IPS DF 4.7 (cell line): ENCODE data around the gene SMS.

ENCODE experiments used
- DNase-seq: peaks from one replicate; pipeline ENCODE4 v3.0.0-alpha.2; 2013; ENCODE audit warnings: low spot score; ENCODE audit errors: extremely low read depth

The SMS gene

GRCh38 chrX:21940356-21940829 lies at the start of gene SMS:
Gene SMS (plus strand): TSS chrX:21940709. CDS start chrX:21940825, 116 bp downstream.
- DNase-seq: no peak

GRCh38 chrX:21905313-21905712 lies 35.2 kb upstream of the SMS start:
- peak; percentile 2 for DNase-seq

- no peak for DNase-seq
These were observed 34.6 kb upstream of the SMS start for GRCh38 chrX:21905953-21906352.

- no peak for DNase-seq
These were observed 33.2 kb upstream of the SMS start for GRCh38 chrX:21907260-21907659.

- no peak for DNase-seq
These were observed 29.0 kb upstream of the SMS start for GRCh38 chrX:21911481-21911880.

GRCh38 chrX:21912220-21912619 lies 28.3 kb upstream of the SMS start:
- no peak for DNase-seq

- no peak for DNase-seq
These were observed 27.5 kb upstream of the SMS start for GRCh38 chrX:21912989-21913388.

GRCh38 chrX:21926116-21926515 lies 14.4 kb upstream of the SMS start:
- no peak for DNase-seq

GRCh38 chrX:21926527-21927278 lies 13.8 kb upstream of the SMS start:
- DNase-seq: no peak

- no peak for DNase-seq
These were observed 11.3 kb upstream of the SMS start for GRCh38 chrX:21929209-21929608.

- no peak for DNase-seq
These were observed 9.5 kb upstream of the SMS start for GRCh38 chrX:21930986-21931385.

- no peak for DNase-seq
These were observed 8.1 kb upstream of the SMS start for GRCh38 chrX:21932292-21933002.

GRCh38 chrX:21933077-21933476 lies 7.4 kb upstream of the SMS start:
- DNase-seq: no peak

GRCh38 chrX:21934414-21934813 lies 6.1 kb upstream of the SMS start:
- no peak for DNase-seq

- no peak for DNase-seq
These were observed 603 bp upstream of the SMS start for GRCh38 chrX:21939906-21940305.

- no peak for DNase-seq
These were observed 3.1 kb downstream of the SMS start for GRCh38 chrX:21943460-21944135.

GRCh38 chrX:21944136-21944615 lies 3.7 kb downstream of the SMS start:
- DNase-seq: no peak

GRCh38 chrX:21946925-21947641 lies 6.6 kb downstream of the SMS start:
- no peak for DNase-seq

GRCh38 chrX:21947671-21948070 lies 7.2 kb downstream of the SMS start:
- DNase-seq: no peak

- no peak for DNase-seq
These were observed 8.5 kb downstream of the SMS start for GRCh38 chrX:21948897-21949578.

- DNase-seq: no peak
These were observed 9.2 kb downstream of the SMS start for GRCh38 chrX:21949689-21950088.
